NCI-H460 (cell line): Measurements from ENCODE around the gene PRDM11. TPM values are rescaled to one million over a fixed set of nuclear protein-coding genes. Genes with fewer than 3 reads are reported as not detected.
A peak's percentile ranks its signal among the peaks of the same experiment; 100 is the strongest.

ENCODE experiments used
- DNase-seq: peaks from one replicate; pipeline ENCODE4 v3.0.0-alpha.2; 2016; ENCODE audit warnings: low read depth; ENCODE audit errors: extremely low read depth
- total RNA-seq: library from RNA; depleted of rRNA; stranded (reverse); fragments of >200 nt; shearing (Covaris generic); gene quantifications from 2 replicates; pipeline ENCODE4 v1.2.3, GENCODE V29; 2014

PRDM11 gene
- total RNA-seq, 1 experiment from 2014 or later: 1.5 TPM

- DNase-seq: no peak
Observed at GRCh38 chr11:45141171-45141570, 5.3 kb upstream of the PRDM11 start.

- DNase-seq: no peak
Observed at GRCh38 chr11:45141631-45142030, 4.8 kb upstream of the PRDM11 start.

GRCh38 chr11:45142241-45143055 is 4.0 kb upstream of the PRDM11 start:
- DNase-seq: no peak

- no peak for DNase-seq
Observed at GRCh38 chr11:45143494-45143893, 2.9 kb upstream of the PRDM11 start.

- DNase-seq: no peak
Observed at GRCh38 chr11:45144126-45145082, 2.0 kb upstream of the PRDM11 start.

GRCh38 chr11:45145083-45145378 is 1.4 kb upstream of the PRDM11 start:
- DNase-seq: no peak

- no peak for DNase-seq
Observed at GRCh38 chr11:45145379-45146071, 914 bp upstream of the PRDM11 start.

GRCh38 chr11:45147017-45147728 is 734 bp downstream of the PRDM11 start:
- DNase-seq: peak; percentile 88

- DNase-seq: no peak
Observed at GRCh38 chr11:45147891-45148675, 1.6 kb downstream of the PRDM11 start.

GRCh38 chr11:45149483-45150056 is 3.1 kb downstream of the PRDM11 start:
- DNase-seq: no peak

GRCh38 chr11:45150301-45150700 is 3.9 kb downstream of the PRDM11 start:
- no peak for DNase-seq

- DNase-seq: no peak
Observed at GRCh38 chr11:45150943-45151342, 4.5 kb downstream of the PRDM11 start.

- DNase-seq: no peak
Observed at GRCh38 chr11:45151362-45151982, 5.0 kb downstream of the PRDM11 start.

GRCh38 chr11:45152740-45153595 is 6.5 kb downstream of the PRDM11 start:
- no peak for DNase-seq

- no peak for DNase-seq
Observed at GRCh38 chr11:45154276-45154675, 7.8 kb downstream of the PRDM11 start.

- no peak for DNase-seq
Observed at GRCh38 chr11:45155058-45155551, 8.7 kb downstream of the PRDM11 start.

- DNase-seq: no peak
Observed at GRCh38 chr11:45155627-45156180, 9.3 kb downstream of the PRDM11 start.
